ENCODE data around the gene CASTOR1.

The CASTOR1 gene

GRCh38 chr22:30284172-30284571 lies 5.1 kb downstream of the CASTOR1 start:
- no peak for DNase-seq

GRCh38 chr22:30283342-30283741 lies 6.0 kb downstream of the CASTOR1 start:
- DNase-seq = no peak

- no peak for DNase-seq
Observed at GRCh38 chr22:30282616-30283046, 6.7 kb downstream of the CASTOR1 start.

- no peak for DNase-seq
Observed at GRCh38 chr22:30280505-30280904, 8.8 kb downstream of the CASTOR1 start.

GRCh38 chr22:30279932-30280331 lies 9.4 kb downstream of the CASTOR1 start:
- no peak for DNase-seq

- no peak for DNase-seq
Observed at GRCh38 chr22:30279046-30279788, 10.1 kb downstream of the CASTOR1 start.

GRCh38 chr22:30277547-30278344 lies 11.6 kb downstream of the CASTOR1 start:
- DNase-seq = no peak

GRCh38 chr22:30276039-30276438 lies 13.3 kb downstream of the CASTOR1 start:
- no peak for DNase-seq

GRCh38 chr22:30275625-30276024 lies 13.7 kb downstream of the CASTOR1 start:
- DNase-seq = no peak

GRCh38 chr22:30274437-30274812 lies 14.9 kb downstream of the CASTOR1 start:
- no peak for DNase-seq

GRCh38 chr22:30273711-30274436 lies 15.4 kb downstream of the CASTOR1 start:
- DNase-seq = no peak

- no peak for DNase-seq
Observed at GRCh38 chr22:30272781-30273601, 16.3 kb downstream of the CASTOR1 start.

- DNase-seq = no peak
Observed at GRCh38 chr22:30270832-30271231, 18.5 kb downstream of the CASTOR1 start.

GRCh38 chr22:30268331-30268730 lies 21.0 kb downstream of the CASTOR1 start:
- DNase-seq = no peak

- peak; percentile 75 for DNase-seq
Observed at GRCh38 chr22:30267382-30268302, 21.7 kb downstream of the CASTOR1 start.

- peak; percentile 86 for DNase-seq
Observed at GRCh38 chr22:30266445-30267381, 22.6 kb downstream of the CASTOR1 start, which contains the start of gene OSM. TSS of gene OSM (minus strand) at chr22:30266851. CDS start at chr22:30266799, 52 bp downstream.

- DNase-seq = peak; percentile 92
Observed at GRCh38 chr22:30265823-30266444, 23.4 kb downstream of the CASTOR1 start.

- no peak for DNase-seq
Observed at GRCh38 chr22:30265131-30265720, 24.1 kb downstream of the CASTOR1 start.

GRCh38 chr22:30263883-30264282 lies 25.4 kb downstream of the CASTOR1 start:
- DNase-seq = no peak
